Measurements from ENCODE around the gene HES7.
A peak's percentile ranks its signal among the peaks of the same experiment; 100 is the strongest.
"Not testable (repeated sequence)": the region's sequence is repeated elsewhere in the genome, so short reads cannot be mapped to it uniquely, and the experiment has no call there.

The HES7 gene

GRCh38 chr17:8109661-8110455, 14.0 kb downstream of the HES7 start:
- DNase-seq (ENCODE audit: extremely low spot score, insufficient read length, low read depth), result no peak
- peak; percentile 73 for FAIRE-seq

- DNase-seq (ENCODE audit: extremely low spot score, insufficient read length, low read depth) (no peak), FAIRE-seq (no peak)
Observed at GRCh38 chr17:8108972-8109660, 14.8 kb downstream of the HES7 start.

- not testable (repeated sequence) for DNase-seq (ENCODE audit: extremely low spot score, insufficient read length, low read depth); FAIRE-seq
Observed at GRCh38 chr17:8106980-8107379, 16.9 kb downstream of the HES7 start.

GRCh38 chr17:8105957-8106398, 17.9 kb downstream of the HES7 start:
- DNase-seq (ENCODE audit: extremely low spot score, insufficient read length, low read depth) (no peak), FAIRE-seq (no peak)

GRCh38 chr17:8104911-8105310, 19.0 kb downstream of the HES7 start:
- DNase-seq (ENCODE audit: extremely low spot score, insufficient read length, low read depth) (no peak), FAIRE-seq (no peak)

GRCh38 chr17:8103549-8103948, 20.4 kb downstream of the HES7 start:
- DNase-seq (ENCODE audit: extremely low spot score, insufficient read length, low read depth) (no peak), FAIRE-seq (no peak)

- FAIRE-seq (no peak), DNase-seq (ENCODE audit: extremely low spot score, insufficient read length, low read depth) (no peak)
Observed at GRCh38 chr17:8101721-8102120, 22.2 kb downstream of the HES7 start.

GRCh38 chr17:8100763-8101162, 23.1 kb downstream of the HES7 start:
- FAIRE-seq (no peak), DNase-seq (ENCODE audit: extremely low spot score, insufficient read length, low read depth) (no peak)

GRCh38 chr17:8100111-8100510, 23.8 kb downstream of the HES7 start:
- DNase-seq (ENCODE audit: extremely low spot score, insufficient read length, low read depth) (no peak), FAIRE-seq (no peak)

- no peak for FAIRE-seq
- DNase-seq (ENCODE audit: extremely low spot score, insufficient read length, low read depth), result no peak
Observed at GRCh38 chr17:8096541-8096940, 27.4 kb downstream of the HES7 start.

GRCh38 chr17:8095361-8095760, 28.5 kb downstream of the HES7 start:
- FAIRE-seq (no peak), DNase-seq (ENCODE audit: extremely low spot score, insufficient read length, low read depth) (no peak)

- DNase-seq (ENCODE audit: extremely low spot score, insufficient read length, low read depth) (peak; percentile 37), FAIRE-seq (peak; percentile 67)
Observed at GRCh38 chr17:8091033-8091687, 32.7 kb downstream of the HES7 start.

GRCh38 chr17:8089728-8090127, 34.2 kb downstream of the HES7 start:
- DNase-seq (ENCODE audit: extremely low spot score, insufficient read length, low read depth), result no peak
- FAIRE-seq, result no peak

GRCh38 chr17:8087952-8088230, 36.0 kb downstream of the HES7 start:
- DNase-seq (ENCODE audit: extremely low spot score, insufficient read length, low read depth) (no peak), FAIRE-seq (no peak)

GRCh38 chr17:8087075-8087951, 36.6 kb downstream of the HES7 start, which contains the start of gene ALOX12B:
TSS of gene ALOX12B (minus strand) at chr17:8087716. CDS start at chr17:8087442, 274 bp downstream.
- DNase-seq (ENCODE audit: extremely low spot score, insufficient read length, low read depth) (no peak), FAIRE-seq (no peak)

GRCh38 chr17:8084250-8084649, 39.7 kb downstream of the HES7 start:
- DNase-seq (ENCODE audit: extremely low spot score, insufficient read length, low read depth), result no peak
- FAIRE-seq, result no peak

- FAIRE-seq (no peak), DNase-seq (ENCODE audit: extremely low spot score, insufficient read length, low read depth) (no peak)
Observed at GRCh38 chr17:8082292-8082691, 41.6 kb downstream of the HES7 start.

- no peak for FAIRE-seq
- DNase-seq (ENCODE audit: extremely low spot score, insufficient read length, low read depth), result no peak
Observed at GRCh38 chr17:8081876-8082275, 42.0 kb downstream of the HES7 start.

GRCh38 chr17:8080799-8081219, 43.1 kb downstream of the HES7 start:
- FAIRE-seq, result no peak

GRCh38 chr17:8080208-8080798, 43.6 kb downstream of the HES7 start:
- no peak for DNase-seq (ENCODE audit: extremely low spot score, insufficient read length, low read depth)

More at GRCh38 chr17:8080799-8081219, 43.1 kb downstream of the HES7 start:
- no peak for DNase-seq (ENCODE audit: extremely low spot score, insufficient read length, low read depth)

More at GRCh38 chr17:8080208-8080798, 43.6 kb downstream of the HES7 start:
- FAIRE-seq, result no peak
